HepG2 (cell line): ENCODE results near the gene ATXN2.

Experiments used
- ATF7 ChIP-seq, 2 experiments: fragments of 450-650 bp in 1 of 2; sonication (generic) in 1 of 2; formaldehyde crosslinking in 1 of 2; IDR thresholded peaks; 2 replicates each; pipeline versions ENCODE4 v1.4.0 to v1.6.1; 2016 to 2020; ENCODE audit warnings: antibody characterized with exemption in 1 of 2, mild to moderate bottlenecking in 1 of 2, missing genetic modification reagents in 1 of 2
- HNRNPUL1 ChIP-seq: fragments of 200-400 bp; formaldehyde crosslinking; IDR thresholded peaks from 2 replicates; pipeline ENCODE4 v1.6.1; 2017; ENCODE audit warnings: low read depth, mild to moderate bottlenecking, low read length, moderate library complexity
- NR2C2 ChIP-seq: sonication (generic); formaldehyde crosslinking; IDR thresholded peaks from 2 replicates; pipeline ENCODE4 v1.4.0; 2020; ENCODE audit warnings: missing genetic modification reagents, mild to moderate bottlenecking, moderate library complexity, borderline replicate concordance
- RAD21 ChIP-seq: fragments of 450-650 bp; formaldehyde crosslinking; IDR thresholded peaks from 2 replicates; pipeline ENCODE4 v1.5.0; 2020; ENCODE audit warnings: mild to moderate bottlenecking
- ZFP36 ChIP-seq: fragments of 150-350 bp; IDR thresholded peaks from 2 replicates; pipeline ENCODE4 v1.6.1; 2018; ENCODE audit warnings: borderline replicate concordance, low read length, low read depth; ENCODE audit not compliant: partially characterized antibody
- ZNF30 ChIP-seq: sonication (generic); formaldehyde crosslinking; IDR thresholded peaks from 2 replicates; pipeline ENCODE4 v1.5.0; 2020; ENCODE audit warnings: mild to moderate bottlenecking, missing genetic modification reagents
- ZNF646 ChIP-seq: sonication (generic); formaldehyde crosslinking; IDR thresholded peaks from 2 replicates; pipeline ENCODE4 v1.9.0; 2021; ENCODE audit warnings: mild to moderate bottlenecking, missing genetic modification reagents

GRCh38 chr12:111436266-111436665, 162.8 kb downstream of the ATXN2 start:
- TF ChIP-seq ATF7 (IDR thresholded peaks at IDR 0.05) = no peak
- no peak for TF ChIP-seq ATF7 (CRISPR knock-in tag; IDR thresholded peaks at IDR 0.05)
- TF ChIP-seq HNRNPUL1 = no peak
- no peak for TF ChIP-seq RAD21 (CRISPR knock-in tag)
- TF ChIP-seq ZNF30 (CRISPR knock-in tag) = no peak
- TF ChIP-seq ZFP36 = no peak
- TF ChIP-seq ZNF646 (CRISPR knock-in tag) = no peak
- TF ChIP-seq NR2C2 (CRISPR knock-in tag) = no peak
